Fibroblast of peridontal ligament (primary cell): Measurements from ENCODE around the gene LAMC1.
A peak's percentile ranks its signal among the peaks of the same experiment; 100 is the strongest.

ENCODE experiments used
- DNase-seq: peaks from one replicate; pipeline ENCODE4 v3.0.0-alpha.2; 2010; ENCODE audit errors: extremely low read depth

LAMC1 gene

GRCh38 chr1:183079712-183080388 is 56.6 kb downstream of the LAMC1 start:
- DNase-seq: no peak

GRCh38 chr1:183080406-183080805 is 57.2 kb downstream of the LAMC1 start:
- DNase-seq: peak; percentile 43

- DNase-seq: no peak
Measured at GRCh38 chr1:183081402-183082120, 58.3 kb downstream of the LAMC1 start.

GRCh38 chr1:183082650-183083049 is 59.4 kb downstream of the LAMC1 start:
- no peak for DNase-seq

GRCh38 chr1:183087001-183087400 is 63.8 kb downstream of the LAMC1 start:
- no peak for DNase-seq

- DNase-seq: no peak
Measured at GRCh38 chr1:183089025-183089639, 65.9 kb downstream of the LAMC1 start.

GRCh38 chr1:183090391-183091006 is 67.3 kb downstream of the LAMC1 start:
- DNase-seq: peak; percentile 77

- no peak for DNase-seq
Measured at GRCh38 chr1:183091181-183091580, 68.0 kb downstream of the LAMC1 start.

GRCh38 chr1:183092350-183092749 is 69.1 kb downstream of the LAMC1 start:
- DNase-seq: no peak

- no peak for DNase-seq
Measured at GRCh38 chr1:183093066-183093668, 69.9 kb downstream of the LAMC1 start.

GRCh38 chr1:183093786-183094298 is 70.6 kb downstream of the LAMC1 start:
- DNase-seq: peak; percentile 53

GRCh38 chr1:183094351-183094750 is 71.1 kb downstream of the LAMC1 start:
- DNase-seq: no peak

- DNase-seq: no peak
Measured at GRCh38 chr1:183096351-183096750, 73.1 kb downstream of the LAMC1 start.

- peak; percentile 90 for DNase-seq
Measured at GRCh38 chr1:183096894-183097293, 73.7 kb downstream of the LAMC1 start.

- DNase-seq: peak; percentile 87
Measured at GRCh38 chr1:183097438-183098051, 74.3 kb downstream of the LAMC1 start.

GRCh38 chr1:183098317-183098716 is 75.1 kb downstream of the LAMC1 start:
- no peak for DNase-seq

- no peak for DNase-seq
Measured at GRCh38 chr1:183100361-183100974, 77.2 kb downstream of the LAMC1 start.

- DNase-seq: no peak
Measured at GRCh38 chr1:183101081-183101480, 77.9 kb downstream of the LAMC1 start.

- no peak for DNase-seq
Measured at GRCh38 chr1:183101841-183102276, 78.6 kb downstream of the LAMC1 start.

- no peak for DNase-seq
Measured at GRCh38 chr1:183103147-183103546, 79.9 kb downstream of the LAMC1 start.

GRCh38 chr1:183103577-183103976 is 80.4 kb downstream of the LAMC1 start:
- DNase-seq: no peak
